Stimulated activated CD4-positive, alpha-beta T cell treated with anti-CD3 and anti-CD28 coated beads, Interleukin-1b, Interleukin-23, amount 100 ng/mL, for 1 hour (primary cell): Measurements from ENCODE around the gene NECTIN3.

Experiments
- DNase-seq, 2 donors: peaks; one replicate each; pipeline ENCODE4 v3.0.0-alpha.2; 2020; ENCODE audit warnings: low read depth in 2 of 2

NECTIN3 gene

GRCh38 chr3:111210003-111210711, 138.5 kb downstream of the NECTIN3 start:
- DNase-seq = no peak

- no peak for DNase-seq
These were observed 139.4 kb downstream of the NECTIN3 start for GRCh38 chr3:111210866-111211564.

- no peak for DNase-seq
These were observed 140.9 kb downstream of the NECTIN3 start for GRCh38 chr3:111212511-111212910.

GRCh38 chr3:111215481-111215880, 143.9 kb downstream of the NECTIN3 start:
- no peak for DNase-seq

- no peak for DNase-seq
These were observed 147.0 kb downstream of the NECTIN3 start for GRCh38 chr3:111218615-111219014.

DNA sequence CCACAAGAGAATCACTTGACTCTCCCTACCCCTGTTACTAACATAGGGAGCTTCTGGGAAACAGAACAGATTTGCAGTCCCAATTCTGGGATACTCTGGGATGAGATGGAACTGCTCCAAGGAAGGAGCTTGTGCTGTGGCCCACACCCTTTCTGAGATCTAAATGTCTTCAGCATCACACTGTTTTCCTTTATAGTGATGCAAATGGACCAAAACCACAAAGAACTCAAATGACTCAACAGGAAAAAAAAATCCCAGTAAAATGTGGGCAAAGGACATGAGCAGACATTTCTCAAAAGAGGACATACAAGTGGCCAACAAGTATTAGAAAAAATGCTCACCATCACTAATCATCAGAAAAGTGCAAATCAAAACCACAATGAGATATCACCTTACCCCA, 155.6 kb downstream of the NECTIN3 start:
- DNase-seq = no peak

DNA sequence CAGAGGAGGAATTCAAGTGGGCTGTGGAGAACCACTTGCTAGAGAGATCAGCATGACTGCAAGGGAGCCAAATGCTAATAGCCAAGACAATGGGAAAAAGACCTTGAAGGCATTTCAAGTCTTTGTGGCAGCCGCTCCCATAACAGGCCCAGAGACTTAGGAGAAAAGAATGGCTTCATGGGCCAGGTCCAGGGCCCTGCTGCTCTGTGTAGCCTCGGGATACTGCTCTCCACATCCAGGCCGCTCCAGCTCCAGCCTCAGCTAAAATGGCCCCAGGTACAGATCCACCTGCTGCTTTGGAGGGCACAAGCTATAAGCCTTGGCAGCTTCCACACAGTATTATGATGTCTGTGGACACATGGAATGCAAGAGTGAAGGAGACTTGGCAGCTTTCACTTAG, 157.7 kb downstream of the NECTIN3 start:
- no peak for DNase-seq

DNA sequence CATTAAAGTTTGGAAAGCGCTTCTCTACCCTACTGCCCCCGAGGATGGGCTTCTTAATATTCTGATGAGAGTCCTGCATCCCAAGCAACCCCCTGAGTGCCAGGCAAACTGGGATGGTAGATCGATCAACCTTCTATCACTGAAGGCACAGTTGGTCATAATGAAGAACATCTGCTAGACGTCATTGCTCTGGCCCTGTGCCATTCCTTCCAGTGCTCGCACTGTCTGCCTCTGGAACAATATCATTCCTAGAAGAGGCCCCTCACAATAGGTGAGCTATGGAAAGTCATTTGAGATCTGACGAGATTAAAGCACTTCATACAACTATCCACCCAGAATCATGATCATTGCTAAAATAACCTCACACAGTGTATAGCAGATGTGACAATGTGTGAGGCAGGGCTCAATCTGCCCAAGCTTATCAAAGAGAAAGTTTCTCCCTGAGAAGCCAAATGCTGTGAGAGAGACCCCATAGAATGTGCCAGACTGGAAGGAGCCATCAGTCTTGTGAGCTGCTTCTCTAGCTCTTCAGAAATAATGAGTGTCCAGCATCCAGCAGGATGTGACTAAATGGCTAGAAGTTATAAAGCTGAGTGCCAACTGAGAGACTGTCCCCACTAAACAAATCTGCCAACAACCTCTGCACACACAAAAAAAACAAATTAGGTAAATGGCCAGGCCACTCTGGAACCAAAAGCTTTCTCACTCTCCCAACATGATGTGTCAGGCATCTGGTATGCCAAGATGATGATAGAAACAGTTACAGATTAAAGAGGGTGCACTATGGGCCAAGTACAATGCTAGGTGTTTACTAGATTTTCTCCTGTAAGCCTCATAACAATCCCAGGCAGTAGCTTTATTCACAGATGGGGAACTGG, 165.5 kb downstream of the NECTIN3 start:
- no peak for DNase-seq

GRCh38 chr3:111237946-111238345, 166.3 kb downstream of the NECTIN3 start:
- DNase-seq = no peak

DNA sequence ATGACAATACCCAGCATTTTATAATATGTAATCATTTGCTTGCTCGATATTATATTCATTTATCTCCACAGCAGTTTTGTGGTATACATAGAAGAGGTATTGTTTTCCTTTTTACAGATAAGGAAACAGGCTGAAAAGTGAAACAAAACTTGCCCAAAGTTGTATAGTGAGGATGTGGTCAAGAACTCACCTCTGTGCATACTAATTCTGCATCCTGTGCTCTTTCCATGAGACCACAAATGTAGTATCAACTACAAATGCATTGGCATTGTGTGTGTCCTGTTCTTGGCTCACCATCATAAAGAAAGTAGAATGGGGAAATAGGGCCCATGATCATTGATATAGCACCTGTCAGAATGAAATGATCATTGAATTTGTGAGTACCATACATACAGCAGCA, 167.3 kb downstream of the NECTIN3 start:
- DNase-seq = no peak

DNA sequence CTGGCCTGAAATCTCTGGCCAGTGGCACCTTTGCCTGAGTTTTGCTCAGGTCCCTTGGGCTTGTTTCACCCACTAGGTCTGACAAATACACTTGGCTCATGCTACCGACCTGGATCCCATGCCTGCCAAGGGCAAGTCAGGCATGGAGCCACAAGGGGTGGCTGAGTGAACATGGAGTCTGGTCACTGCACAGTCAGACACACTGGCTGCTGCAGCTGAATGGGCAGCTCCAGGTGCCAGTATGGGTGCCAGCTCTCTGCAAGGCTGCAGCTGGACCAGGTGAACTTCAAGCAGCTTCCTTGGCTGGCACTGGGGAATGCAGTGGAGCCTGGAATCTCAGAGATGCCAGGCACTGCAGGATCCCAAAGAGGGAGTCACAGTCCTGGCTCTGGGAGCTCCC, 170.3 kb downstream of the NECTIN3 start:
- no peak for DNase-seq
